Endometrial microvascular endothelial cells (primary cell): ENCODE results near the gene TTC9C. TPM values are rescaled to one million over a fixed set of nuclear protein-coding genes. Genes with fewer than 3 reads are reported as not detected.
"Not testable (repeated sequence)": the region's sequence is repeated elsewhere in the genome, so short reads cannot be mapped to it uniquely, and the experiment has no call there.

ENCODE experiments used
- in situ Hi-C: cut with HindIII; loops from 2 replicates; pipeline ENCODE4 v1.10.0; 2017; ENCODE audit warnings: low sequenced_read_pairs, low pct_unique_long_range_greater_than_20kb; ENCODE audit errors: inconsistent ontology term
- total RNA-seq: library from RNA; depleted of rRNA; stranded (reverse); fragments of >200 nt; gene quantifications from one replicate; pipeline ENCODE4 v1.2.3, GENCODE V29; 2015; ENCODE audit errors: inconsistent ontology term

The TTC9C gene
- total RNA-seq, 1 donor from 2014 or later = 28.1 TPM

DNA sequence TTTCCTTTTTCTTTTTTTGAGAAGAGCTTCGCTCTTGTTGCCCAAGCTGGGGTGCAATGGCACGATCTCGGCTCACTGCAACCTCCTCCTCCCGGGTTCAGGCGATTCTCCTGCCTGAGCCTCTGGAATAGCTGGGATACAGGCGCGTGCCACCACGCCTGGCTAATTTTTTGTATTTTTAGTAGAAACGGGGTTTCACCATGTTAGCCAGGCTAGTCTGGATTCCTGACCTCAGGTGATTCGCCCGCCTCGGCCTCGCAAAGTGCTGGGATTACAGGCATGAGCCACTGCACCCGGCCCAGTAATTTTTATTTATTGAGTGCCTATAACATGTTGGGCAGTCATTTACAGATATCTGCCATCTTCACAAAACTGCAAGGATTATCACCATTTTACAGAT lies 1.8 kb downstream of the TTC9C start:
- in situ Hi-C loops = not testable (repeated sequence)

DNA sequence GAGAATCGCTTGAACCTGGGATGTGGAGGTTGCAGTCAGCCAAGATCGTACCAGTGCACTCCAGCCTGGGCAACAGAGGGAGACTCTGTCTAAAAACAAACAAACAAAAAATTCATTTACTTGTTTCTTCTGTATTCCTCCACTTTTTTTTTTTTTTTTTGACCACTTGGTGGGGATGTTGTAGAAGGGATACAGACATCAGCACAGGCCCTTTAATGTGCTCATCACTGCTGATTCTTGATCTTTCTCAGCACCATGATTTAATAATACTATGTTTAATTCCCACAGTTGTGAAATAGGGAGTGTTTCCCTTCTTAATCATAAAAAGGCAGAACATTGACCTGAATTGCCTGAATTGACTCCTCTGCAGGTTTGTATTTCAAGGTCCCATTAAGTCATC lies 4.5 kb downstream of the TTC9C start:
- in situ Hi-C loops = no loop called here

DNA sequence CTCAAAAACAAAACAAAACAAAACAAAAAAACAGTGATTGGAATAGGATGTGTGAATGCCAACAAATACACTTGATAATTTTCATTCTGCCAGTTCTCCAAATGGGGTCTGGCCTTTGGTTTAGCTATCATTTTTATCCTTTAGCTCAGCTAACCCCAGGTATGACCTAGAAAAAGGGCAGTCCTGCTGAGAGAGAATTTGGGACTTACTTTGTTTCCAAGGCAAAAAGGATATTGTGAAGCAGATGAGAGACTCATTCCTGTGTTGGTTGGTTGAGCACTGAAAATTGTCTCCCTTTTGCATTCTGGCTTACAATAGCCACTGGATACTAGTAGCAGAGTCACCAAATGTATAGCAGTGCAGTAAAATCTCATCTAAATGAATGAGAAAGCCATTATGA lies 8.9 kb downstream of the TTC9C start:
- in situ Hi-C loops = no loop called here

DNA sequence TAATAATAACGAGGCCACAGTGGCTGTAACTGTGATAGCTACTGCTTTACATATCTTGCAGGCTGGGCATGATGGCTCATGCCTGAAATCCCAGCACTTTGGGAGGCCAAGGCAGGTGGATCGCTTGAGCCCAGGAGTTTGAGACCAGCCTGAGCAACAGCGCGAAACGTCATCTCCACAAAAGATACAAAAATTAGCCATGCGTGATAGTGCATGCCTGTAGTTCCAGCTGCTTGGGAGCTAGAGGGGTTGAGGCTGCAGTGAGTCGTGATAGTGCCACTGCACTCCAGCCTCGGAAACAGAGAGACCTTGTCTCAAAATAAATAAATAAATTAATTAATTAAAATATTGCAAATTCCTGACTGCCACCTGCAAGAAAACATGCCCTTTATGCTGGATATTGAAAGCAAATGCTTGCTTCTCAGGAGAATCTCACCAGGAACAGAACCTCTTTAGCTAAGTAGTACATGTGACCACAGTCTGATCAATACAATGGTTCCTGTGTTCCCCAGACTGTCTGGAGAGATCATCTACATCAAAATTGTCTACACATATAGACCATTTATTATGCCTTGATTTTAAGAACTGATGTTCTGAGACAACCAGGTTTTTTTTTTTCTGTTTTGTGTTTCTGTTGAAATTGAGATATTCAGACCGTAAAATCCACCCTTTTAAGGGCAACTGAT lies 19.3 kb downstream of the TTC9C start:
- in situ Hi-C loops = no loop called here

DNA sequence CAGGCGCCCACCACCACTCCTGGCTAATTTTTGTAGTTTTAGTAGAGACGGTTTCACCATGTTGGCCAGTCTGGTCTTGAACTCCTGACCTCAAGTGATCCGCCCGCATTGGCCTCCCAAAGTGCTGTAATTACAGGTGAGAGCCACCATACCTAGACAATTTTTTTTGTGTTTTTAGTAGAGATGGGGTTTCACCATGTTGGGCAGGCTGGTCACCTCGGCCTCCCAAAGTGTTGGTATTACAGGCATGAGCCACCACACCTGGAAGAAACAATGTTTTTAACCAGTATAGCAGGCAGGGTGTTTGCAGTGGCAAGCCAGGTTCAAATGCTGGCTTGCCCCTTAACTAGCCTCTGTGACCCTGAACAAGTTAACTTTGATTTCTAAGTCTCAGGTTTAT lies 21.6 kb downstream of the TTC9C start:
- in situ Hi-C loops = not testable (repeated sequence)

DNA sequence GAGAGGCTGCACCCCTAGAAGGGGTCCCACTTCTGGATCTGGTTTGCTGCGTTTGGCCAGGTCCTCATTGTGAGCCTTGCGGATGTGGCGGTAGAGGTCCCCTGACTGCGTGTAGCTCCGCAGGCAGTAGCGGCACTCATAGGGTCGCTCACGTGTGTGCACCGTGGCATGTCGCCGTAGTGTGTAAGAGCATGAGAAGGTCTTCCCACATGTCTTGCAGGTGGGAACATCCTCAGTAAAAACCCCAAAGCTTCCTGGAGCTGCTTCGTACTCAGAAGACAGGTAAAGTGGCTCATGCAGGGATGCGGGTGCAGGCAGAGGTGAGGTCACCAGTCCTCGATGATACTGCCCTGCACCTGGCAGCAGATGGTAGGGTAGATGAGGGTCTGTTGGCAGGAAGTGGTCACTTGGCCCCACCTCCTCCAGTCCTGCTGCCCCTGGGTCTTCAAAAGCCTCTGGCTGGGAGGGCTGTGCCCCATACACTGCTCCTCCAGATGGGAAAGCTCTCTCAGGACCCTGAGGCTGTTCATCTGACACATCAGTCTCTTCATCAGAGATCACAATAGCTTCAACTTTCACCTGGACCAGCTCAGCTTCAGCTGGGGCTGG lies 24.0 kb downstream of the TTC9C start:
- in situ Hi-C loops = no loop called here

DNA sequence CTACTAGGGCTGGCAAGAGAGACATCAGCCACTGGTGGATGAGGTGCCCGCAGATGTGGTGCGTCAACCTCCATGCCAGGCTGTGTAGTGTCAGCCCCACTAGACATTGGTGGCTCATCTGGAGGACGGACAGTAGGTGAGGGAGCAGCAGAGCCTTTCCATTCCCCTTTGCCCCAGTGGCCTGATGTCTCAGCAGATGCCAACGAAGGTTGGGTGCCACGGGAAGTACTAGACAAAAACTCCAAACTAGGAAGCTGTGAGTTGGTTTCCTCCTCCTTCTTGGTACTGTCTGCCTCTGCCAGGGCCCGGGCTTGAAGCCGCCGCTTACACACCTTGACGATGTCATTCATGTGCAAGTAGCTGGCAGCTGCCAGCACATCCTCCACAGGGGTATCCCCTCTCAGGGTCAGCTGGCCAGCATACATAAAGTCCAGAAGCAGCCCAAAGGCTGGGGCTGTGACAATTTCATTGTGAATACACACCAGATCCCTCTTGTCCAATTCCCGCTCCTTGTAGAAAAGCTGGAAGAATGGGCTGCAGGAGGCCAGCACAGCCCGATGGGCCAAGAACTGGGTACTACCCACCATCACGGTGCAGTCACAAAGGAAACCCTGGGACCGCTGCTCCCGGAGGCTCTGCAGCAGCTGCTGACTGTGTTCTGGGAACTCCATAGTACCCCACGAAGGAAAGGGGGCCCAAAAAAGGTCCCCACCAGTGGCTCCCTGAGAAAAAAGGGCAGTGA lies 24.9 kb downstream of the TTC9C start:
- in situ Hi-C loops = no loop called here

DNA sequence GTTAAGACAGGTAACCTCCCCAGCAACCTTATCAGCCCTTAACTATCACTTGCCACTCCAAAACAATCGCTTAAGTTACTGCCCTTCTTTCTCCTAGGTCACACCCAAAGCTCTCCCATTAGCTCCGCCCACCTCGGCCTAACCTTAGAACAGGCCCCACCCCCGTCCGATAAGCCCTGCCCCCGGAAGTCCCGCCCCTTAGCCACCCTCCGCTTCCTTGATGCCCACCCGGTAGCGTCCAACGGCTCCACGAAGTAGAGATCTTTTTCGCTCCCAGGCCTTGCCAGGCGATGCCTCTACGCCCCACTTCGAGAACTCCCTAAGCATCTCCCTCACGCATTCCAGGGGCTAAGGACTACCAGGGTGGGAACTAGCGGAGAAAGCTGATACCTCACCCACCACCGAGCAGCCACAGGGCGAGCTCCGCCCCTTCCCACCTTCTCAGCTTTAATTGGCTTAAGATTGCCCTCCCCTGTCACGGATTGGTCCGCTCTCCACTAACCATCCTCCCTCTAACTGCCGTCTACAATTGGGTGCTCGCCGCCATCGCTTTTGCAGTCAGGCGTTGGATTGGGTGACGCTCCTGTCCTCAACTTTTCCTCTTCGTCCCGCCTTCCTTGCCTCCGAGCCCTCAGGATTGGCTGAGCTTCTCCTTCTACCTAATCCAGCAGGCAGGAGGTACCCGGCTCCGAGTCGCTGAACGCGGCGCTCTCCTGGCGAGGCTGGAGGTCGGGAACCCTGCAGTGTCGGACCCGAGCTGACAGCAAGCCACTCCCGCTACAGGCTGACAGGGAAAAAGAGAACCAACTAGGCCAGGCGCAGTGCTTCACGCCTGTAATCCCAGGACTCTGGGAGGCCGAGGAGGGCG lies 25.7 kb downstream of the TTC9C start, which contains the start of gene ZBTB3:
TSS of gene ZBTB3 (minus strand) at position 425 of the 868 bp plus-strand sequence. CDS start 496 bp downstream, outside the sequence.
- in situ Hi-C loops = no loop called here

DNA sequence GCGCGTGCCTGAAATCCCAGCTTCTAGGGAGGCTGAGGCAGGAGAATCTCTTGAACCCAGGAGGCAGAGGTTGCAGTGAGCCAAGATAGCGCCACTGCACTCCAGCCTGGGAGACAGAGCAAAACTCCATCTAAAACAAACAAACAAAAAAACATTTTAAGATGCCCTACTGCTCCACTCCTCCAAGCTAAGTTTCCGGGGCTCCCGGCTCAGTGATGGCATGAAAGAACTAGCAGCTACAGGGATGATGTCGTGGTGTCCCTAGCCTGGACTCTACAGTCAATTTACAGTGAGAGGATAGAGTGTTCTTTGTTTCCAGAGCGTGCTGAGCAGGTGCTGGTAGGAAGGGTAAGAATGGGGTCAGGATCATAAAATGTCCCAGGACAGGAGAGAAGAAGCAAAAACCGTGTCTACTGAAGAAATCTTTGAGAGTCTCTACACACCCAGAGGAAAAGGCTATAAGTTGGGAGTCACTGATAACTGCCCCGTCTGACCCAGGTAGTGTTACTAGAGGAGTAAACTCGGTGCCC lies 26.9 kb downstream of the TTC9C start:
- in situ Hi-C loops = no loop called here

DNA sequence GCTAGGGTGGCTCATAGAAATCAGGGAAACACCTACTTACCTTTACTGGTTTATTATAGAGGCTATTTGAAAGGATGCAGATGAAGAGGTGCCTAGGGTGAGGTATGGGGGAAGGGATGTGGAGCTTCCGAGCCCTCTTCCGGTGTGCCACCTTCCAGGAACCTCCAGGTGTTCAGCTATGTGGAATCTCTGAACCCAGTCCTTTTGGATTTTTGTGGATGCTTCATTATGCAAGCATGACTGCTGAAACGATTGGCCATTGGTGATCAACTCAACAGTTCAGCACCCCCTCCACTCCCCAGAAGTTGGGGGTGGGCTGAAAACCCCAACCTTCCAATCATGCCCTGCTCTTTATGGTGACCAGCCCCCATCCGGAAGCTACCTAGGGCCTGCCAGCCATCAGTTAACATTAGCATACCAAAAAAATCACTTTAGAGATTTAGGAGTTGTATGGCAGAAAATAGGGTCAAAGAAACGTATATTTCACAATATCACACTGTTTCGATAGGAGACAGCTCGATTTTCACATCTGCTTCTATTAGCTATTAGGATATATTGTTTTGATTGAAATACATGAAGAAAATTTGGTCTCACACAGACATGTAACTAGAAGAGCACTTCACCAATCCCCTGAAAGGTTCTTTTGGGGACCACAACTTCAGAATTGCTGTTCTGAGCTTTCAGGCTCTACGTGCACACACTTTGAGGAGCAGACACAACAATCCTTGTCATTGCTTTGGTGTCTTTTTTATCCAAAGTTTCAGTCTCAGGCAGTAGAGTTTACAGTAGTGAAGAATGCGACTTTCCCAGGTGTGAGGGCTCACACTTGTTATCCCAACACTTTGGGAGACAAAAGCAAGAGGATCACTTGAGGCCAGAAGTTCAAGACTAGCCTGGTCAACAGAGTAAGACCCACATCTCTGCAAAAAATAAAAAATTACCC lies 29.8 kb downstream of the TTC9C start:
- in situ Hi-C loops = no loop called here

DNA sequence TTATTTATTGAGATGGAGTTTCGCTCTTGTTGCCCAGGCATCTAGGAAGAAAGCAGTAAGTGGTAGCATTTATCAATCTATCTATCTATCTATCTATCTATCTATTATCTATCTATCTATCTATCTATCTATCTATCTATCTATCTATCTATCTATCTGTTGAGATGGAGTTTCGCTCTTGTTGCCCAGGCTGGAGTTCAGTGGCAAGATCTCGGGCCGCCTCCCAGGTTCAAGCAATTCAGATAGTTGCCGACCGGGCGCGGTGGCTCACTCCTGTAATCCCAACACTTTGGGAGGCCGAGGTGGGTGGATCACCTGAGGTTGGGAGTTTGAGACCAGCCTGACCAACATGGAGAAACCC lies 32.6 kb downstream of the TTC9C start:
- in situ Hi-C loops = not testable (repeated sequence)

DNA sequence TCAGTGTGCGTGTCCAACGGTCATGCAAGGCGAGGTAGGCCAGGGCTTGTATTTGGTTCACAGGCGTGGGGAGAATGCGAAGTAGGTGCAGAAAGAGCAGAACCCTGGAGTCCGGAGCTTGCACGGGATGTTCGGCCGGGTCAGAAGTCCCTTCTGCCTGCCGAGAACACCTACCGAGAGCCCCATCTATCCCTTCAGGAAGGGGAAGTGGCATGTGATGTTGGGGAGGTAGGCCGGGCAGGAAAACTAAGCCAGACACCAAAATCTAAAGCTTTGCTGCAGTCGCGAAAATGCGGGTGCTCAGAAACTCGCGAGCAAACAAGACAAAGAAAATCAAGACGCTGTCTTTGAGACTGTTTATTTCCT lies 42.5 kb downstream of the TTC9C start:
- in situ Hi-C loops = no loop called here

DNA sequence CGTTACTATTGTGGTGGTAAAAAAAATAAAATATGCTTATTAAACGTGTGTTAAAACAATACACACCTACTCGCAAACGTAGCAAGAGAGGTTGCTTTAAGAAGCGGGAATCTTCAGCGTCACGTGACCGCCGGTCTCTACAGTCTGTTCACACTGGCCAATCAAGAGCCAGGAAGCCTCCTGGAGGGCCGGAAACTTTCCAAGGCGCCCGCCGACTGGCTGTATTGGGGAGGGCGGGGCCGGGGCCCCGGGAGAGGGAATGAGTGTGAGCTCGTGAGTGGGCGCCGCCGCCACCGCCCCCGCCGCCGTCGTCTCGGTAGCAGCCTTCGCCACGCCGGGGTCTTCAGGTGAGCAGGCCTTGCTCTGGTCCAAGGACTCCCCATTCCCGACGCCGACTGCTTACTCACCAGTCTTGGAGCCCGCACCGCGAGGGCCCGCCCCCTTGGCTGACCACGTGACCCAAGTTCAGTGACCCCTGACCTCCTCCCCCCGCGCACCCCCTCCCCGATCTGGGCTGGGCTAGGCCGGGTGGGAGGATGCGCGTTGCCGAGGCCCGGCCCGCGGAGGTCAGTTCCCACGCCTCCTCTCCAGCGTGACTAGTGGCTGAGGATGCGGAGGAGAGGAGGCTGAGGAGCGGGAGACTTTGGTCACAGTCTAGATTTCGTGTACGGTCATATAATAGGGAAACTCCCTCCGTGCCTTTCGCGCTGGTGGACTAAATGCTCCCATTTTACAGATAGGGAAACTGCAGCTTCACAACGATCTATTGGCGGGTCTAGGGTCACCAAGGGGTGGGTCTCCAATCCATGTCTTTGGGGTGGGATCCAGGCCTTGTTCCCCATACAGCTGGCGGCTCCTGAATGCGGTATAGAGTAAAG lies 43.1 kb downstream of the TTC9C start, which contains the start of gene TAF6L:
TSS of gene TAF6L (plus strand) at position 253 of the 878 bp plus-strand sequence. CDS start 4,388 bp downstream, outside the sequence.
- in situ Hi-C loops = no loop called here

DNA sequence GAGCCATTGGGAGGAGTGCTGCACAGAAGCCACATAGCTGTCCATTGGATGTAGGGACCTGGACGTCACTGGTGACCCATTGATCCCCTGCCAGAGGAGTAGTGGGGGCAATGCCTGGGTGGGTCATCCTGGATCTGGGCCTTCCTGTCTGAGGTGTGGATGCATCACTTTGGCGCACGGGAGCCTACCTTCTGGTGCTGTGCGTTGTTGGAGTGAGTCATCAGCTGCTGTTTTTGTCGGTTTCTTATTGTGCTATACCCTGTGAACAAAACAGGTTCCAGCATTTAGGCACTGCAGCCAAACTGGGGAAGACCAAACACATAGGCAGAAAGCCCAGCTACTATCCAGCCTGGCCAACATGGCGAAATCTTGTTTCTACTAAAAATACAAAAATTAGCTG lies 46.1 kb downstream of the TTC9C start:
- in situ Hi-C loops = no loop called here

DNA sequence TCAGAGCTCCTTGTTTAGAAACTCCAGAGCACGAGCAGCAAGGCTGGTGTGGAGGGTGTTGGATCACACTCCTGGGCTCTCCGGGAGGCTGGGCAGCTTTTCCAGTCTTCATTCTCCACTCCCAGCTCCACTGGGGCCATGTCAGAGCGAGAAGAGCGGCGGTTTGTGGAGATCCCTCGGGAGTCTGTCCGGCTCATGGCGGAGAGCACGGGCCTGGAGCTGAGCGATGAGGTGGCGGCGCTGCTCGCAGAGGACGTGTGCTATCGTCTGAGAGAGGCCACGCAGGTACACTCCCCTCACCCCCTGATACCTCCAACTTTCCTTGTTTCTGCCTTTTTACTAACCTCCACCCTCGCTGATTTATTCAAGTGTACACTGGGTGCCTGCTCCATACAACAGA lies 47.4 kb downstream of the TTC9C start:
- in situ Hi-C loops = no loop called here

DNA sequence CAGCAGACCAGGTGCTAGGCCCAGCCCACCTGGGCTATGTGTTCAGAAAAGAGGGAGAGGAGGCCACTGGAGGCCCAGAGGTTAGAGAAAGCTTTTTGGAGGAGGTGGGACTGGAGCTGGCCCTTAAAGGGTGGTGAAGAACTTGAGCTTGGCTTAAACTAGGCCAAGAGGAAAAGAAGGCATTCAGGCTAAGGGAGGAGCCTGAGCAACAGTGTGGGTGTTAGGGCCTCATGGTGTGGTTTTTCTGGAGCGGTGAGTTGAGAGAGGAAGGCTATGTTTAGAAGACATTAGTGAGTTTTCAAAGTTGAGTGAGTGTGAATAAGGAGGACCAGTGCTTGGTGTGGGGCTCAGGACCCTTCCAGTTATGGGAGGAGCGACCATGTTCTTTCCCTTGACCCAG lies 49.1 kb downstream of the TTC9C start:
- in situ Hi-C loops = no loop called here

DNA sequence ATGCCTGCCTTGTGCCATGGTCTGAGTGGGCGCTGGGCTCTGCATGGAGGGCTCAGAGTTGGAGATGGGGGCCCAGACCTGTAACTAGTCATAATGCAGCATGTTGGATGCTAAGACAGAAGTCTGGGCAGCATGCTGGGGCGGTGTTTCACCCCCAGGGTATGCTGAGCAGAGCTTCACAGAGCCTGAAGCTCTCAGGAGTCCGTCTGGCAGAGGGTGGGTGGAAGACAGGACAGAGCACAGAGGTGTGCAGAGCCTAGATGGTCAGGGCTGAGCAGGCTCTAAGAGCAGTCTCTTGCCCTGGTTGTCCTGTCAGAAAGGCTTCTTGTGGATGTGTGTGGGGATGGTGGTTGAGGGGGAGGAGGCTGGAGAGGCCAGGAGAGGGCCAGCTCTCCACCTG lies 50.2 kb downstream of the TTC9C start:
- in situ Hi-C loops = no loop called here
